GM12873 (cell line): ENCODE measurements around the gene ANXA11.

Source experiments
- CTCF ChIP-seq: IDR thresholded peaks from 2 replicates; pipeline ENCODE4 v1.5.1; 2012; ENCODE audit warnings: low read depth, mild to moderate bottlenecking, moderate library complexity, low read length, control low read depth; ENCODE audit not compliant: insufficient read depth; ENCODE audit errors: missing control alignments

ANXA11 gene

GRCh38 chr10:80159166-80159873 lies 46.0 kb downstream of the ANXA11 start:
- TF ChIP-seq CTCF: no peak

GRCh38 chr10:80158598-80159127 lies 46.7 kb downstream of the ANXA11 start:
- no peak for TF ChIP-seq CTCF

- no peak for TF ChIP-seq CTCF
These were observed 47.2 kb downstream of the ANXA11 start for GRCh38 chr10:80158126-80158525.

GRCh38 chr10:80157561-80157960 lies 47.8 kb downstream of the ANXA11 start:
- TF ChIP-seq CTCF: no peak

- no peak for TF ChIP-seq CTCF
These were observed 49.1 kb downstream of the ANXA11 start for GRCh38 chr10:80156216-80156615.

- no peak for TF ChIP-seq CTCF
These were observed 49.6 kb downstream of the ANXA11 start for GRCh38 chr10:80155696-80156215.

- TF ChIP-seq CTCF: no peak
These were observed 50.2 kb downstream of the ANXA11 start for GRCh38 chr10:80154978-80155695.
